HG03354 (cell line): ENCODE data around the gene LHX5.

Experiments
- ATAC-seq: cut with Tn5 transposase; IDR thresholded peaks from one replicate; pipeline ENCODE4 v1.9.1; 2021; ENCODE audit warnings: mild to moderate bottlenecking; ENCODE audit not compliant: unreplicated experiment, poor library complexity, severe bottlenecking

LHX5 gene

GRCh38 chr12:113422030-113422885, 49.4 kb downstream of the LHX5 start, which contains the start of gene SDSL:
SDSL (plus strand) TSS chr12:113422380; CDS start chr12:113427983, 5,603 bp downstream.
- peak; percentile 88 for ATAC-seq

GRCh38 chr12:113420996-113421595, 50.6 kb downstream of the LHX5 start:
- no peak for ATAC-seq

GRCh38 chr12:113418213-113418879, 53.3 kb downstream of the LHX5 start:
- no peak for ATAC-seq

GRCh38 chr12:113416091-113416754, 55.4 kb downstream of the LHX5 start:
- no peak for ATAC-seq

DNA sequence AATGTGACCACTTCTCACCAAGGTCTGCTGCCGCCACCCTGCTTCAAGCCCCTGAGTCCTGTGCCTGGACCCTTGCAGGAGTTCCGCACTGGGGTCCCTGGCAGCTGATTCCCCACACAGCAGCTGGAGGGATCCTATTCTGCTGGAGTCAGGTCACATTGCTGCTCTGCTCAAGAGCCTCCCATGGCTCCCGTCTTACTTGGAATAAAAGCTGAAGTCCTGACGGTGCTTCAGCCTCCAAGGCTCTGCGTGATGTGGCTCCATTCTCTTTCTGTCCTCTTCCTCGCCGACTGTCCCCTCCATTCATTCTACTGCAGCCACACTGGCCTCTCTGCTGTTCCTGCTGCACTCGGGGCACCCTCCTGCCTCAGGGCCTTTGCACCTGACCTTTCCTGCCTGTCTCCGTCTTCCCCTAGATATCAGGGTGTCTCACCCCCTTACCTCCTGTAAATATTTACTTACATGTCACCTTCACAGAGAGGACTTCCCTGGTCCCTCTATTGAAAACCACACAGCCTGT, 57.1 kb downstream of the LHX5 start:
- ATAC-seq = no peak

- no peak for ATAC-seq
Observed at GRCh38 chr12:113413488-113413939, 58.2 kb downstream of the LHX5 start.
